Liver (tissue), 3 donors: ENCODE measurements around the gene CSAD.

Source experiments
- EGR1 ChIP-seq, 2 donors: IDR thresholded peaks; 2 replicates each; pipeline ENCODE4 v1.6.1; 2016 to 2018; ENCODE audit warnings: antibody characterized with exemption in 2 of 2, low read depth in 2 of 2
- FOXA1 ChIP-seq: IDR thresholded peaks from 2 replicates; pipeline ENCODE4 v1.6.1; 2016; ENCODE audit warnings: antibody characterized with exemption
- GABPA ChIP-seq, 2 donors: IDR thresholded peaks in 1 of 2; conservative IDR thresholded peaks in 1 of 2; 2 replicates each; pipeline ENCODE4 v1.6.1; 2016; ENCODE audit warnings: antibody characterized with exemption in 2 of 2, mild to moderate bottlenecking in 1 of 2, moderate library complexity in 1 of 2
- HNF4A ChIP-seq, 2 donors: conservative IDR thresholded peaks; 2 replicates each; pipeline ENCODE4 v1.6.1; 2016; ENCODE audit warnings: antibody characterized with exemption in 2 of 2, mild to moderate bottlenecking in 2 of 2
- HNF4G ChIP-seq: IDR thresholded peaks from 2 replicates; pipeline ENCODE4 v1.6.1; 2016; ENCODE audit warnings: antibody characterized with exemption
- JUND ChIP-seq, 2 donors: IDR thresholded peaks; 2 replicates each; pipeline ENCODE4 v1.6.1; 2016; ENCODE audit warnings: antibody characterized with exemption in 2 of 2
- MAX ChIP-seq: IDR thresholded peaks from 2 replicates; pipeline ENCODE4 v1.6.1; 2016; ENCODE audit warnings: antibody characterized with exemption
- RAD21 ChIP-seq, 2 donors: IDR thresholded peaks; 2 replicates each; pipeline ENCODE4 v1.6.1; 2016; ENCODE audit warnings: antibody characterized with exemption in 2 of 2, mild to moderate bottlenecking in 2 of 2
- RXRA ChIP-seq, 2 donors: IDR thresholded peaks; 2 replicates each; pipeline ENCODE4 v1.6.1; 2017 to 2018; ENCODE audit warnings: antibody characterized with exemption in 2 of 2, mild to moderate bottlenecking in 1 of 2
- SP1 ChIP-seq: IDR thresholded peaks from 2 replicates; pipeline ENCODE4 v1.6.1; 2018; ENCODE audit warnings: antibody characterized with exemption, mild to moderate bottlenecking
- TAF1 ChIP-seq: conservative IDR thresholded peaks from 2 replicates; pipeline ENCODE4 v1.6.1; 2016; ENCODE audit warnings: antibody characterized with exemption, mild to moderate bottlenecking
- YY1 ChIP-seq: IDR thresholded peaks from 2 replicates; pipeline ENCODE4 v1.6.1; 2016; ENCODE audit warnings: antibody characterized with exemption, mild to moderate bottlenecking
- TF ChIP-seq, protein P1 (sequence below): fragments of 150-350 bp; IDR thresholded peaks from 2 replicates; pipeline ENCODE4 v1.5.1; 2017; ENCODE audit warnings: improper control_type of control experiment, low read depth, low read length; ENCODE audit not compliant: missing input control
- donor health status: healthy.
- donor health status: healthy.

DNA sequence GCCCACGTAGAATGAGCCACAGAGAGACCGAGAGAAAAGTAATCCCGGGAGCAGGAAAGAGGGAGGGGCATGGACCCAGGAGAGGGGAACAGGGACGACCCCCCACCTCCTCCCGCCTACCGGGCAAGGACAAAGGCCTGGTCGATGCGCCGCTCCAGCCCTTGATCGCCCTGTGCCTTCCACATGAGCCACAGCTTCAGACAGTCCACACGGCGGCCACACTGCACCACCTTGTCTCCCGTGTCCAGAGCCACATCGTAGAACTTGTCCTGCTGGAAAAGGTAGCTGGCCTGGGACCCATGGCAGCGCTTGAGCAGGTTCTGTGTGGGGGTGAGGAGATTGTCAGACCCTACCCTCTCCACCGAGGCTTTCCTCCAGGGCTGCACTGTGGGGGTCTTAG, 20.7 kb downstream of the CSAD start:
- TF ChIP-seq, protein P1, sequence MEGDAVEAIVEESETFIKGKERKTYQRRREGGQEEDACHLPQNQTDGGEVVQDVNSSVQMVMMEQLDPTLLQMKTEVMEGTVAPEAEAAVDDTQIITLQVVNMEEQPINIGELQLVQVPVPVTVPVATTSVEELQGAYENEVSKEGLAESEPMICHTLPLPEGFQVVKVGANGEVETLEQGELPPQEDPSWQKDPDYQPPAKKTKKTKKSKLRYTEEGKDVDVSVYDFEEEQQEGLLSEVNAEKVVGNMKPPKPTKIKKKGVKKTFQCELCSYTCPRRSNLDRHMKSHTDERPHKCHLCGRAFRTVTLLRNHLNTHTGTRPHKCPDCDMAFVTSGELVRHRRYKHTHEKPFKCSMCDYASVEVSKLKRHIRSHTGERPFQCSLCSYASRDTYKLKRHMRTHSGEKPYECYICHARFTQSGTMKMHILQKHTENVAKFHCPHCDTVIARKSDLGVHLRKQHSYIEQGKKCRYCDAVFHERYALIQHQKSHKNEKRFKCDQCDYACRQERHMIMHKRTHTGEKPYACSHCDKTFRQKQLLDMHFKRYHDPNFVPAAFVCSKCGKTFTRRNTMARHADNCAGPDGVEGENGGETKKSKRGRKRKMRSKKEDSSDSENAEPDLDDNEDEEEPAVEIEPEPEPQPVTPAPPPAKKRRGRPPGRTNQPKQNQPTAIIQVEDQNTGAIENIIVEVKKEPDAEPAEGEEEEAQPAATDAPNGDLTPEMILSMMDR = no peak
- TF ChIP-seq YY1 = no peak
- no peak for TF ChIP-seq JUND (IDR thresholded peaks at IDR 0.05)
- no peak for TF ChIP-seq SP1
- no peak for TF ChIP-seq TAF1
- no peak for TF ChIP-seq RAD21 (IDR thresholded peaks at IDR 0.05)
- TF ChIP-seq MAX = no peak
- TF ChIP-seq GABPA (IDR thresholded peaks at IDR 0.05 in 1 of 2, conservative IDR thresholded peaks at IDR 0.05 in 1 of 2) = no peak
- no peak for TF ChIP-seq FOXA1
- no peak for TF ChIP-seq HNF4G
- TF ChIP-seq RXRA (IDR thresholded peaks at IDR 0.05) = no peak
- TF ChIP-seq EGR1 (IDR thresholded peaks at IDR 0.05; ENCODE audit: low read depth in 2 of 2) = no peak
- TF ChIP-seq HNF4A (conservative IDR thresholded peaks at IDR 0.05) = no peak
